ENCODE results near the gene FNDC3B.
"Not testable (repeated sequence)": the region's sequence is repeated elsewhere in the genome, so short reads cannot be mapped to it uniquely, and the experiment has no call there.

Gene FNDC3B

DNA sequence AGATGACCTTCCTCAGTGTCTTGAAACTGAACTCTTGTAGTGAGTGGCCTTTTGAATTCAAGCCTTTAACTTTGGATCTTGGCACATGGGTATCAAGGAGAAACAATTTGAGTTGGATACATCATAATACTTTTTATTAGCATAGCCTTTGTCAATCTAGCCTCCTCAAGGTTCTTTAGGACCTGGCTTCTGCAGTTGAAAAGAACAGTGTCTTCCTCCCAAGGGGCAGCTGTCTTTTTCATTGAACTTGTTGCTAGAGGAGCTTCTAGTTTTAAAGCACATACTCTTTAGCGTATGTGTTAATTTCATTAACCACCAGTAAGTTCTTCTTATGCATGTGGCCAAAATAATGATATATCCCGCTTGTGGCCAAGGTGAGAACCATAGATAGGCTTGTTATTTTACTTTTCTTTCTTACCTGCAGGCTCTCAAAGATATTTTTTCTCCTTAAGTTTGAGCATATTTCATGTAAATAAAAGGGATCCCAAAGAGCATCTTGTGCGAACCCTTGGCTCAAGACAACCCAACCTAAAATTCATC, 325.7 kb downstream of the FNDC3B start:
- Histone ChIP-seq H3K36me3 (ENCODE audit: insufficient read depth, low read length) (peaks cover 60% of the 10 kb centered on the region), H3K4me3 (ENCODE audit: low read depth, low read length) (no peak overlapping the region)

DNA sequence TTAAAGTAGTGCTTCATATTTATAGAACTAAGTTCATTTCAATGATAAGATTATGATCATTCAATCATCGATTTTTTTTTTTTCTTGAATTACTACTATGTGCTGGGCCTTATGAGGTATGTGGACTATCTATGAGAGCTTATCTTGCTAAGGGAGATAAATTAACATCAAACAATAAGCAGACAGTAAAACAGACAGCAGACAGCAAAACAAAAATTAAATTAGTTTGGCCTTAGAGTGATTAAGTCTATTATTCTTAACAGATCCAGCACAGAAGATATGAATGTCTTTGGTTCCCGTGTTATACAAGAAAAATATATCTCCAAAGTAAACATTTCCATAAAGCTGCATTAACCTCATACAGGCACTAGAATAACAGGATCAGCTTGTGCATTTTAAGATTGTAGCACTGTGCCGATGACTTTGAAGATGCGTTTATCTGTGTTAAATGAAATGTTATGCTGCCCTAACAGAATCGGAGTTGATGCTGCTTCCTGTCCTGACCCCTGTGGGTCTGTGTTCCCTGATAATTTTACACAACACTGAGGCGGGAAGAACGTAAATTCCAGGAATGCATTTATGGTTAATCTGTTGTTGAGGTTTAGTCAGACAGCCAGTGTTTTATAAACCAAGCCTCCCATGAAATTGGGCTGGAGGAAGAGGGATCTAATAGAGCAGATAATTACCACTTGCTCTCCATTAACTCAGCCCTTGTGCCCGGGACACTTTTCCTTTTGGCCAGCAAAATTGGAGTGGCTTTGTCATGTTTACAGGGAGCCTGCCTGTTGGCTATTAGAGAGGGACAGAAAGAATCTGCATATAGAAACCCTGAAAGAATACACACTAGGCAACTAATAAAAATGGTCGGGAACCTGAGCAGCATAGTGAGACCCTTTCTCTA, 328.1 kb downstream of the FNDC3B start:
- H2AFZ ChIP-seq (ENCODE audit: low read length, unreplicated experiment): no peak overlapping the region
- H3K36me3 ChIP-seq (ENCODE audit: insufficient read depth, low read length): peaks cover 58% of the 10 kb centered on the region
- H3K27ac ChIP-seq (ENCODE audit: low read depth, low read length): no peak overlapping the region
- peaks cover 5% of the 10 kb centered on the region for H3K79me2 ChIP-seq (ENCODE audit: control insufficient read depth, insufficient read depth, low read length, unreplicated experiment)
- H3K27me3 ChIP-seq (ENCODE audit: insufficient read depth, low read length): no peaks in the 10 kb centered on the region
- H3K4me3 ChIP-seq (ENCODE audit: low read depth, low read length): no peak overlapping the region
- H3K4me1 ChIP-seq (ENCODE audit: control insufficient read depth, insufficient read depth, low read length, unreplicated experiment): no peaks in the 10 kb centered on the region

More for the DNA sequence above, 325.7 kb downstream of the FNDC3B start:
- Histone ChIP-seq H3K27me3 (ENCODE audit: insufficient read depth, low read length) (no peaks in the 10 kb centered on the region), H2AFZ (ENCODE audit: low read length, unreplicated experiment) (no peak overlapping the region), H3K4me1 (ENCODE audit: control insufficient read depth, insufficient read depth, low read length, unreplicated experiment) (no peaks in the 10 kb centered on the region), H3K27ac (ENCODE audit: low read depth, low read length) (no peak overlapping the region), H3K79me2 (ENCODE audit: control insufficient read depth, insufficient read depth, low read length, unreplicated experiment) (peaks cover 5% of the 10 kb centered on the region)

DNA sequence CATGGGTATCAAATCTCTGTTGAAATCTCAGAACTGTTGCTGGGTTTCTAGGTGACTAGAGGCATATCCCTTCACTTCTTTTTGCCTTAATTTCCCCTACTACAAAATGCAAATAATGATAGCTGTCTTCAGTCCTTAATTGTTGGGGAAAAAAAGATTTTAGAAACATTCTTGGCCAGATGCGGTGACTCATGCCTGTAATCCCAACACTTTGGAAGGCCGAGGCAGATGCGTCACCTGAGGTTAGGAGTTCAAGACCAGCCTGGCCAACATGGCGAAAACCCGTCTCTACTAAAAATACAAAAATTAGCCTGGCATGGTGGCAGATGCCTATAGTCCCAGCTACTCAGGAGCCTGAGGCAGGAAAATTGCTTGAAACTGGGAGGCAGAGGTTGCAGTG, 329.2 kb downstream of the FNDC3B start:
- not testable (repeated sequence) for H3K27ac ChIP-seq (ENCODE audit: low read depth, low read length); H3K4me1 ChIP-seq (ENCODE audit: control insufficient read depth, insufficient read depth, low read length, unreplicated experiment); H3K27me3 ChIP-seq (ENCODE audit: insufficient read depth, low read length); H2AFZ ChIP-seq (ENCODE audit: low read length, unreplicated experiment); H3K79me2 ChIP-seq (ENCODE audit: control insufficient read depth, insufficient read depth, low read length, unreplicated experiment); H3K4me3 ChIP-seq (ENCODE audit: low read depth, low read length)
- peaks cover 51% of the 10 kb centered on the region for H3K36me3 ChIP-seq (ENCODE audit: insufficient read depth, low read length)

DNA sequence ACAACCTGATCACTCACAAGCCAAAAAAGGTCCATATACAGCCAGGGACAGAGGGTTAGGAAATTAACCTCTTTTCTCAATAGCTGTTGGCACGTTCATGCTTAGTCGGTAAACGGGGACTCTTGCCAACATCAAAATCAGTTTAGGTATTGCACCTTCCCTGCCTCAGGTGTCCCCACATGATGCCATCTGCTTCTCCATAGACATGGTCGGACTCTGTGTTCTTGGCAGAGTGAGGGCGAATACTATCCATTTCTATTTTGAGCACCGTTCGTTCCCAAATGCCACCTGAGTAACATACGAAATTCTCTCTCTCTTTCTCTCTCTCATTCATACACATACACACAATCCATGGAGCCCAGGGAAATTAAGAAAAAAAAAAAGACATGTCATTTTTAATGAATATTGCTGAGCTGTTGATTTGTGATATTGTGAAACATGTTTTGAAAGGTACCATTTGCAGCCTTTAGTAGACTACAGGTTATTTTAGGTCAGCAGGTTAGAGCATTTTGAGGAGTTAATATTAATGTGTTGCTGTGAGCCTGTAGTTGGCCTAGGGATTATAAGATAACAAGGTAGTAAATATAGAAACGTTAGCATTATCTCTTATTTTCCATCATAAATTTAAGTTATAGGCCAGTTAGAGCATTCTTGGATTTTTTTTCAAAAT, 330.3 kb downstream of the FNDC3B start:
- Histone ChIP-seq H2AFZ (ENCODE audit: low read length, unreplicated experiment) (no peak overlapping the region), H3K36me3 (ENCODE audit: insufficient read depth, low read length) (peaks cover 46% of the 10 kb centered on the region), H3K27me3 (ENCODE audit: insufficient read depth, low read length) (no peaks in the 10 kb centered on the region), H3K79me2 (ENCODE audit: control insufficient read depth, insufficient read depth, low read length, unreplicated experiment) (peaks cover 2% of the 10 kb centered on the region), H3K27ac (ENCODE audit: low read depth, low read length) (no peak overlapping the region), H3K4me1 (ENCODE audit: control insufficient read depth, insufficient read depth, low read length, unreplicated experiment) (no peaks in the 10 kb centered on the region), H3K4me3 (ENCODE audit: low read depth, low read length) (no peak overlapping the region)

DNA sequence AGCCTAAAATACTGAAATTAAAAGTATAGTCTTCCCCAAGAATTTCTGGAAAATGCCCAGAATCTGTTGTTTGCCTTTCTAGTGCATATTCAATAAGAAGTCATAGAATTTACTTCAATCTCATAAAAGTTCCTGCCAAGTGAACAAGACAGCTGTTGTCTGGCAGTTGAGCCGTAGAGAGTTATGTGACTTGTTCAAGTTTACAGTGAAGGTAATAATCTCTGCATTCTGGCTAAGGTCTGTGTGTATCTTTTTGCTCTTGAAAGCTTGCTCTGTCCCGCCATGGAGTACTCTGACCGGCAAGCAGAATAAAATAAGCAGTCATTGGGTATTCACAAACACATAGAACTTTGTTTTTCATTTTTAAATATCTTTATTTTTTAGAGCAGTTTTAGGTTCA, 331.0 kb downstream of the FNDC3B start:
- Histone ChIP-seq H3K4me3 (ENCODE audit: low read depth, low read length) (no peak overlapping the region), H3K27me3 (ENCODE audit: insufficient read depth, low read length) (no peaks in the 10 kb centered on the region), H3K4me1 (ENCODE audit: control insufficient read depth, insufficient read depth, low read length, unreplicated experiment) (no peaks in the 10 kb centered on the region), H2AFZ (ENCODE audit: low read length, unreplicated experiment) (no peak overlapping the region), H3K27ac (ENCODE audit: low read depth, low read length) (no peak overlapping the region), H3K36me3 (ENCODE audit: insufficient read depth, low read length) (peaks cover 48% of the 10 kb centered on the region), H3K79me2 (ENCODE audit: control insufficient read depth, insufficient read depth, low read length, unreplicated experiment) (peaks cover 2% of the 10 kb centered on the region)

DNA sequence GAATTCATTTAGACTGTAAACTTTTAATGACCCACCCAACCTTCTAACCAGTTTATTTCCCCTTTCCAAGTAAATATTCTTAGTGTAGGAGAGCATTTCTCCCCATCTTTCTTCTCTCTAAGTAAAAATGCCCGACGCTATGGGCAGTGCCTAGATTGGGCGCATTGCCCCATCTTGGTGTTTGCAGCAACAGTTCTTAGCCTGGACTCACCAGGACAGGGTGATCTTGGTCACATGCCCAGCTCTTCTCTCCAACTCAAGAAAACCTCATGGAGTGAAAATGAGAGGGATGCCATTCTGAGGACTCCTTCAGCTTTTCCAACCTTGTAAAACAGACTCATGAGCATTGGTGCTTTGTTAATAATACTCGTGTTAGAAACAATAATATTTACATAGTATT, 332.2 kb downstream of the FNDC3B start:
- H3K36me3 ChIP-seq (ENCODE audit: insufficient read depth, low read length): peaks cover 50% of the 10 kb centered on the region

DNA sequence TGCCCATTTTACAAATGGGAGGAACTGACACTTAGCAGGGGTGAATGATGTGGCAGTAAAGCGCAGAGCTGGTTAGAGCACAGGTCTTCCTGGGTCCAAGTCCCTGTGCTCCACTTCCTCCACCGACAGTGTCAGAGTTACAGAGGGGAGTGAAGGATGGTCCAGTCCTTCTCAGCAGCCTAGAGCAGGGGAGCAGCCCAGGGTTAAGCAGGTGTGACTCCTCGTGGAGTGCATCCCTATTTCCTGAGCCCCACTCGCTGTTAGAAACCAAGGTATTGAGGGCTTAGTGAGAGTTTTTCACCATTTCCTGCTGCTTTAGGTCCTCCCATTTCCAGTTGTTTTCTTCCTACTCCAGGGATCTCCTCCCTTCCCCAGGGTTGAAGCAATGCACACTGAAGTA, 333.5 kb downstream of the FNDC3B start:
- Histone ChIP-seq H3K27me3 (ENCODE audit: insufficient read depth, low read length) (no peaks in the 10 kb centered on the region), H3K36me3 (ENCODE audit: insufficient read depth, low read length) (peaks cover 50% of the 10 kb centered on the region), H3K4me3 (ENCODE audit: low read depth, low read length) (no peak overlapping the region), H3K27ac (ENCODE audit: low read depth, low read length) (no peak overlapping the region), H3K4me1 (ENCODE audit: control insufficient read depth, insufficient read depth, low read length, unreplicated experiment) (no peaks in the 10 kb centered on the region), H2AFZ (ENCODE audit: low read length, unreplicated experiment) (no peak overlapping the region), H3K79me2 (ENCODE audit: control insufficient read depth, insufficient read depth, low read length, unreplicated experiment) (no peaks in the 10 kb centered on the region)

More for the DNA sequence above, 332.2 kb downstream of the FNDC3B start:
- Histone ChIP-seq H3K27me3 (ENCODE audit: insufficient read depth, low read length) (no peaks in the 10 kb centered on the region), H3K4me3 (ENCODE audit: low read depth, low read length) (no peak overlapping the region), H3K79me2 (ENCODE audit: control insufficient read depth, insufficient read depth, low read length, unreplicated experiment) (peaks cover 2% of the 10 kb centered on the region), H3K4me1 (ENCODE audit: control insufficient read depth, insufficient read depth, low read length, unreplicated experiment) (no peaks in the 10 kb centered on the region), H3K27ac (ENCODE audit: low read depth, low read length) (no peak overlapping the region), H2AFZ (ENCODE audit: low read length, unreplicated experiment) (no peak overlapping the region)

DNA sequence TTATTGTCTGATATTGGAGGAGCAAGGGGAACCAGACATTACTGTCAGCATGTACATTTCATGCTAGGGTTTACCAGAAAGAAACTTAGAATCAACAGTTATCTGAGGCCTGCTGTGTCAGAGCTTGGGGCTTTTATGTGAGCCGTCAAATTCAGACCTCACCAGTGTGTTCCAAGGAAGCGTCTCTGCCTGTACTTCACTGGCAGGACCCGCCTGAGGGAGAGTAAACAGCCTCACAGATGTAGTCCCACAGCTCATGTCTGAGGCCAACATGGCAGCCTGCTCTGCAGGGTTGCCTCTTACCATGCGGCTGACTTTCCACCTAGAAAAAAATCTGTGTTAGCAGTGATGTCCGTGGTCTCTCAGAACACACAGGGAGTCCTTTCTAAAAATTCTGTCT, 334.5 kb downstream of the FNDC3B start:
- Histone ChIP-seq H3K4me1 (ENCODE audit: control insufficient read depth, insufficient read depth, low read length, unreplicated experiment) (no peaks in the 10 kb centered on the region), H3K27ac (ENCODE audit: low read depth, low read length) (no peak overlapping the region), H2AFZ (ENCODE audit: low read length, unreplicated experiment) (no peak overlapping the region), H3K79me2 (ENCODE audit: control insufficient read depth, insufficient read depth, low read length, unreplicated experiment) (no peaks in the 10 kb centered on the region), H3K4me3 (ENCODE audit: low read depth, low read length) (no peak overlapping the region), H3K36me3 (ENCODE audit: insufficient read depth, low read length) (peaks cover 60% of the 10 kb centered on the region), H3K27me3 (ENCODE audit: insufficient read depth, low read length) (no peaks in the 10 kb centered on the region)

DNA sequence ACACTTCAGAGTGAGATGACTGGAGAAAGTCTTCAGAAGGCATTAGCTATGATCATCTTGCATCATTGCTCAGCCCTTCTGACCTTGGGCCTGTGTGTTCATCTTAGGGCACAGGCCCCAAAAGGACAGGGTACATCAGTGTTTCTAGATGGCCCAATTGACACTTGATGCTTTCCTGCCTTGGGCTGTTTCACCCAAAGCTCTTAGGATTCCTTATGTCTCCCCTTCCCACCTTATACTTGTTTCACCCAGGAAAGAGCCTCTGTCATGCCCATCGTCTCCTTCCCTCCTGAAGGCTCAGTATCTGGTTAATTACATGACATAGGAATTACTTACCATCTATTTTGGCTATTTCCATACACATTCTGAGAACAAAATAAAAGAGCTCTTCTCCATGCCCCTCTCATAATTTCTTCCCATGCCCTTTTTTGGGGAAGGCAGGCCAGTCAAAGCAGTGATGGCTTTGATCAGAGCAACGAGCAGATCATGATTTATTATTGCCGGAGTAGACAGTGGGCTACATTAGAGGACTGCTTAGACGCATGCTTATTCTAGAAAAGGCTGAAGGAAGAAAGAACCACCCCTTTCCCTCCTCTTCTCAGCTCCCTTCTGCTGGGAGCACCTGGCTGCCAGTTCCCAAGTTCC, 335.9 kb downstream of the FNDC3B start:
- Histone ChIP-seq H3K79me2 (ENCODE audit: control insufficient read depth, insufficient read depth, low read length, unreplicated experiment) (no peaks in the 10 kb centered on the region), H3K4me1 (ENCODE audit: control insufficient read depth, insufficient read depth, low read length, unreplicated experiment) (no peaks in the 10 kb centered on the region), H3K36me3 (ENCODE audit: insufficient read depth, low read length) (peaks cover 71% of the 10 kb centered on the region), H3K27ac (ENCODE audit: low read depth, low read length) (no peak overlapping the region), H3K4me3 (ENCODE audit: low read depth, low read length) (no peak overlapping the region), H2AFZ (ENCODE audit: low read length, unreplicated experiment) (no peak overlapping the region), H3K27me3 (ENCODE audit: insufficient read depth, low read length) (no peaks in the 10 kb centered on the region)

DNA sequence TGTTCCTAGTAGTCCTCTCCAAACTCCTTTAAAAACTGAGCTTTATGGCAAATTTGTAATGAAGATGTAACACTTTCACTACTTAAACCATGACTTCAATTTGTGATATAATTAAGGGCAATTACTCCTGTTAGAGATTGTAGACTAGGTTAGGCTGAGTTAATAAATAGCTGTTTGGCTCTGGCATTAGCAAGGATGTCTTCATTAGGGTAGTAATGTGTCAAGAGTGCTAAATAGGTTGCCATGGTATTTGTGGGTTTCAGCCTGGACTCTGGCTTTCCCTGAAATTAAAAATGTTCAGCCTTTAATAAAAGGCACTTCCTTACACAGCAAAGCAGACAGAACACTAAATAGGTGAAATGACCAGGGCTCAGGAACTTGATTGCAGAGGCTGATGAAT, 337.0 kb downstream of the FNDC3B start:
- Histone ChIP-seq H3K27me3 (ENCODE audit: insufficient read depth, low read length) (no peaks in the 10 kb centered on the region), H3K36me3 (ENCODE audit: insufficient read depth, low read length) (peaks cover 73% of the 10 kb centered on the region), H2AFZ (ENCODE audit: low read length, unreplicated experiment) (no peak overlapping the region), H3K27ac (ENCODE audit: low read depth, low read length) (no peak overlapping the region), H3K4me3 (ENCODE audit: low read depth, low read length) (no peak overlapping the region), H3K79me2 (ENCODE audit: control insufficient read depth, insufficient read depth, low read length, unreplicated experiment) (peaks cover 3% of the 10 kb centered on the region), H3K4me1 (ENCODE audit: control insufficient read depth, insufficient read depth, low read length, unreplicated experiment) (no peaks in the 10 kb centered on the region)
